Thyroid gland (tissue), 4 donors: ENCODE results near the gene PCDHB1. TPM values are rescaled to one million over a fixed set of nuclear protein-coding genes. Genes with fewer than 3 reads are reported as not detected.
"Not testable (repeated sequence)": the region's sequence is repeated elsewhere in the genome, so short reads cannot be mapped to it uniquely, and the experiment has no call there.

ENCODE experiments used
- DNase-seq, 2 donors: peaks; one replicate each; pipeline ENCODE4 v3.0.0-alpha.2; 2019
- H3K27ac ChIP-seq, 3 donors: fragments of 200-600 bp; sonication (generic); 1 replicate in 2 of 3; 2 replicates in 1 of 3; pipeline ENCODE4 v1.5.1; 2016 to 2019; ENCODE audit warnings: mild to moderate bottlenecking in 1 of 3, moderate library complexity in 1 of 3
- H3K27me3 ChIP-seq: fragments of 200-600 bp; sonication (generic); one replicate; pipeline ENCODE4 v1.5.1; 2019
- H3K36me3 ChIP-seq, 2 donors: fragments of 200-600 bp; sonication (generic); one replicate each; pipeline ENCODE4 v1.5.1; 2016 to 2019
- H3K4me1 ChIP-seq, 2 donors: fragments of 200-600 bp; sonication (generic); one replicate each; pipeline ENCODE4 v1.5.1; 2017 to 2019
- H3K4me3 ChIP-seq, 3 donors: fragments of 200-600 bp; sonication (generic); replicated peaks in 1 of 3; 1 replicate in 2 of 3; 2 replicates in 1 of 3; pipeline ENCODE4 v1.5.1; 2016; ENCODE audit warnings: mild to moderate bottlenecking in 1 of 3
- H3K9me3 ChIP-seq: fragments of 200-600 bp; sonication (generic); one replicate; pipeline ENCODE4 v1.5.1; 2017
- POLR2A ChIP-seq, 2 donors: fragments of 450-650 bp; IDR thresholded peaks; one replicate each; pipeline ENCODE4 v1.6.1; 2017; ENCODE audit warnings: antibody characterized with exemption in 2 of 2, mild to moderate bottlenecking in 2 of 2, moderate library complexity in 1 of 2
- WGBS, 2 donors: methylation state at CpG; one replicate each; pipeline ENCODE4 v1.1.5; 2017; 5-methylcytosine and 5-hydroxymethylcytosine counted together
- intact Hi-C: fragments of 100-400 bp; cut with DNase I; formaldehyde crosslinking; loops from one replicate; pipeline ENCODE4 v1.15.1; 2023
- total RNA-seq, 4 donors: library from RNA; depleted of rRNA; stranded (reverse); fragments of >200 nt; gene quantifications; one replicate each; pipeline ENCODE4 v1.2.3, GENCODE V29; 2016
- TF ChIP-seq, protein P1 (sequence below), 6 experiments: fragments of 200-600 bp in 3 of 6; fragments of 450-650 bp in 3 of 6; sonication (generic) in 3 of 6; IDR thresholded peaks; one replicate each; pipeline ENCODE4 v1.5.1; 2016 to 2019; ENCODE audit warnings: antibody characterized with exemption in 6 of 6, mild to moderate bottlenecking in 2 of 6, inconsistent platforms in 1 of 6, moderate library complexity in 1 of 6

PCDHB1 gene
- total RNA-seq, 4 donors from 2014 or later: under 0.01 TPM; not detected in 3

DNA sequence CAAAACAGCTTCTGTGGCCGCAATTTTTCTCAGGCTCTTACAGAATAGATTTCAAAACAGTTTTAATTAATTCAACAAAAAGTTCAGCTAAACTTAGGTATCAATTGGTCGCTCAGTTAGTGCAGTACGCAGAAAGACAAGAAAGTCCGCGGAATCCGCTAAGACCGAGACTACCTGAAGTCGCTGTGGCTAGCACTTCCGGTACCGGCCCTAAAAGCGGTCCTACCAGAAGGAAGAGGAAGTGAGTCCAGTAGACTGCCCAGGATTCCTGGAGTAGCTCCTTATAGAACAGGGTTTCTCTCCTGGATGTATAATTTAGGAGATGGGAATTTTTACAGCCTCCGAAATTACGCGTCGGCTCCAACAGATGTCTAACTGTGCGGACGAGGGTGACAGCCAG is 26.7 kb downstream of the PCDHB1 start:
- H3K4me3 ChIP-seq: no peak overlapping the region
- 36 to 41% methylated on average over 17 of the region's 17 CpGs for WGBS, 2 donors
- no peaks in the 10 kb centered on the region for H3K36me3 ChIP-seq
- intact Hi-C loops: no loop called here
- peak in 1 of 2 donors; percentile 7 for DNase-seq
- H3K27ac ChIP-seq: no peak overlapping the region
- H3K4me1 ChIP-seq: no peaks in the 10 kb centered on the region
- no peaks in the 10 kb centered on the region for H3K27me3 ChIP-seq
- no peaks in the 10 kb centered on the region for H3K9me3 ChIP-seq
- TF ChIP-seq, protein P1, sequence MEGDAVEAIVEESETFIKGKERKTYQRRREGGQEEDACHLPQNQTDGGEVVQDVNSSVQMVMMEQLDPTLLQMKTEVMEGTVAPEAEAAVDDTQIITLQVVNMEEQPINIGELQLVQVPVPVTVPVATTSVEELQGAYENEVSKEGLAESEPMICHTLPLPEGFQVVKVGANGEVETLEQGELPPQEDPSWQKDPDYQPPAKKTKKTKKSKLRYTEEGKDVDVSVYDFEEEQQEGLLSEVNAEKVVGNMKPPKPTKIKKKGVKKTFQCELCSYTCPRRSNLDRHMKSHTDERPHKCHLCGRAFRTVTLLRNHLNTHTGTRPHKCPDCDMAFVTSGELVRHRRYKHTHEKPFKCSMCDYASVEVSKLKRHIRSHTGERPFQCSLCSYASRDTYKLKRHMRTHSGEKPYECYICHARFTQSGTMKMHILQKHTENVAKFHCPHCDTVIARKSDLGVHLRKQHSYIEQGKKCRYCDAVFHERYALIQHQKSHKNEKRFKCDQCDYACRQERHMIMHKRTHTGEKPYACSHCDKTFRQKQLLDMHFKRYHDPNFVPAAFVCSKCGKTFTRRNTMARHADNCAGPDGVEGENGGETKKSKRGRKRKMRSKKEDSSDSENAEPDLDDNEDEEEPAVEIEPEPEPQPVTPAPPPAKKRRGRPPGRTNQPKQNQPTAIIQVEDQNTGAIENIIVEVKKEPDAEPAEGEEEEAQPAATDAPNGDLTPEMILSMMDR (IDR thresholded peaks at IDR 0.05): no peak
- TF ChIP-seq POLR2A (IDR thresholded peaks at IDR 0.05): no peak

DNA sequence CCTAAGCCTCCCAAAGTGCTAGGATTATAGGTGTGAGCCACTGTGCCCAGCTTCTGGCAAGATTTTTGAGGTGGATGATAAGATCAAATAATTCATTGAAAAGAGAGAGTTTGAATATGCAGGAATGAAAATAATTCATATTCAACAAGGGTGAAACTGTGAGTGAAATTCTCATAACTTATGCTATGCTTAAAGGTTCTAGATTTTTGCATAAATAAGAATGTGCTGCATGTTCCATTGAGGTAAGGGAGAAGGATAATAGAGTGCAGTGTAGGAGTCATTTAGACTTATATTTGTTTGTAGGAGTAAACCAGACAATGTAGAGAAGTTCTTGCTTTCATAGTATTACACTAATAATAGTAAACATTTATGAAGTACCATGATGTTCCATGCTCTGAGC is 31.1 kb downstream of the PCDHB1 start:
- H3K4me1 ChIP-seq: no peaks in the 10 kb centered on the region
- TF ChIP-seq POLR2A (IDR thresholded peaks at IDR 0.05): no peak
- TF ChIP-seq, protein P1 (IDR thresholded peaks at IDR 0.05): no peak
- no peaks in the 10 kb centered on the region for H3K36me3 ChIP-seq
- intact Hi-C loops: no loop called here
- no peak for DNase-seq
- no peak overlapping the region for H3K27ac ChIP-seq
- H3K27me3 ChIP-seq: no peaks in the 10 kb centered on the region
- H3K4me3 ChIP-seq: no peak overlapping the region
- H3K9me3 ChIP-seq: no peaks in the 10 kb centered on the region

DNA sequence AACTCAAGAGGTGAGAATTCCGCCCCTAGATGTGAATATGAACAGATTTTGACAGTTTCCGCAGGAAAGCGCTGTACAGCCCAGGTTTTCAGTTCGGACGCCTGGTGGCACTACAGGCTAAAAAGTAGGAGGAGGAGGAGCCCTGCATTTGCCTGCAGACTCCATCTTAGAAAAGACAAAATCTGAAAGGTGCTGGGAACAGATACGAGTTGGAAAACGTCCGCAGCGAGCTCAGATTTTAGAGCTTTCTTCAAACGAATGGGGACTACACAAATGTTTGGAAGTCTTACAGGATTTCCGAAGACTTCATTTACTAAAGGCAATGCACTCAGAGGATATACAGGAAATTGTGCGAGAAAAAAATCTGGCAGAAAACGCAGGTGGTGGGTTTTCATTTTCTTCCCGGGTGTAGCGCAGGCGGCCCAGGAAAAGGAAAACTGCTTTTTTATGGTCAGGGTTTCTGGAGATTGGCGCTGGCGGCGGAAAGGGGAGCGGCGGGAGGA is 33.4 kb downstream of the PCDHB1 start:
- DNase-seq: peak; percentile 44 to 63
- TF ChIP-seq, protein P1 (IDR thresholded peaks at IDR 0.05): peak in 4 of 6 experiments; percentile 46 to 73 (median 58)
- peak in 1 of 2 donors; percentile 22 for TF ChIP-seq POLR2A (IDR thresholded peaks at IDR 0.05)
- H3K27ac ChIP-seq: peak overlapping the region; percentile 18 to 61 (median 48)
- no peaks in the 10 kb centered on the region for H3K27me3 ChIP-seq
- WGBS, 2 donors: 12% methylated on average over 21 of the region's 21 CpGs
- peak overlapping the region in 1 of 3 donors; percentile 15 for H3K4me3 ChIP-seq
- no peaks in the 10 kb centered on the region for H3K4me1 ChIP-seq
- no peaks in the 10 kb centered on the region for H3K36me3 ChIP-seq
- no peaks in the 10 kb centered on the region for H3K9me3 ChIP-seq
- intact Hi-C loops: no loop called here

DNA sequence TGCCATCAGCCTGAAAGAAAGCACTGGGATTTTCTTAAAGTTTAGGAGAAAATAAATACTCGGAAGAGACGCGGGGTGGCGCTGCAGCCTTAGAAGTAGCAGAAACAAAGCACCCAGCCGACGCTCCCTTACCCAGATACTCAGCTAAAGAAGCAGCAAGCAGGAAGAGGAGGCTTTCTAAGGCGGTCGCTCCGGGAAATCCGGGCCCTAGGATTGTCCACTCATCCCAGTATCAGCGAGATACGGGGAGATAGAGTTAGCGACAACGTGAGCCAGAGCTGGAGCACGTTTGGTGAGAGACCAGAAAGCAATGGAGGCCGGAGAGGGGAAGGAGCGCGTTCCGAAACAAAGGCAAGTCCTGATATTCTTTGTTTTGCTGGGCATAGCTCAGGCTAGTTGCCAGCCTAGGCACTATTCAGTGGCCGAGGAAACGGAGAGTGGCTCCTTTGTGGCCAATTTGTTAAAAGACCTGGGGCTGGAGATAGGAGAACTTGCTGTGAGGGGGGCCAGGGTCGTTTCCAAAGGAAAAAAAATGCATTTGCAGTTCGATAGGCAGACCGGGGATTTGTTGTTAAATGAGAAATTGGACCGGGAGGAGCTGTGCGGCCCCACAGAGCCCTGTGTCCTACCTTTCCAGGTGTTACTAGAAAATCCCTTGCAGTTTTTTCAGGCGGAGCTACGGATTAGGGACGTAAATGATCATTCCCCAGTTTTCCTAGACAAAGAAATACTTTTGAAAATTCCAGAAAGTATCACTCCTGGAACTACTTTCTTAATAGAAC is 43.5 kb downstream of the PCDHB1 start, which contains the start of gene PCDHB2:
PCDHB2 (plus strand) TSS at position 135 of the 782 bp plus-strand sequence; CDS start at position 311, 176 bp downstream.
- no peaks in the 10 kb centered on the region for H3K9me3 ChIP-seq
- H3K27ac ChIP-seq: no peak within 1 kb of the TSS
- intact Hi-C loops: no loop called here
- H3K4me1 ChIP-seq: no peaks in the 10 kb centered on the region
- WGBS, 2 donors: 14 to 17% methylated on average over 29 of the region's 29 CpGs
- TF ChIP-seq, protein P1 (IDR thresholded peaks at IDR 0.05): peak in 3 of 6 experiments; percentile 10 to 39 (median 26)
- no peak for TF ChIP-seq POLR2A (IDR thresholded peaks at IDR 0.05)
- peak within 1 kb of the TSS in 1 of 3 donors; percentile 22 for H3K4me3 ChIP-seq
- no peaks in the 10 kb centered on the region for H3K36me3 ChIP-seq
- DNase-seq: peak; percentile 3 to 19
- no peaks in the 10 kb centered on the region for H3K27me3 ChIP-seq

DNA sequence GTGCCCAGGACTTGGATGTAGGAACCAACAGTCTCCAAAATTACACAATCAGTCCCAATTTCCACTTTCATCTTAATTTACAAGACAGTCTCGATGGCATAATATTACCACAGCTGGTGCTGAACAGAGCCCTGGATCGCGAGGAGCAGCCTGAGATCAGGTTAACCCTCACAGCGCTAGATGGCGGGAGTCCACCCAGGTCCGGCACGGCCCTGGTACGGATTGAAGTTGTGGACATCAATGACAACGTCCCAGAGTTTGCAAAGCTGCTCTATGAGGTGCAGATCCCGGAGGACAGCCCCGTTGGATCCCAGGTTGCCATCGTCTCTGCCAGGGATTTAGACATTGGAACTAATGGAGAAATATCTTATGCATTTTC is 44.1 kb downstream of the PCDHB1 start:
- DNase-seq: no peak
- Histone ChIP-seq H3K9me3 (no peaks in the 10 kb centered on the region), H3K4me3 (peak overlapping the region in 1 of 3 donors; percentile 22), H3K27ac (no peak overlapping the region), H3K4me1 (no peaks in the 10 kb centered on the region), H3K36me3 (no peaks in the 10 kb centered on the region), H3K27me3 (no peaks in the 10 kb centered on the region)
- WGBS, 2 donors: 33 to 60% methylated on average over 12 of the region's 12 CpGs
- intact Hi-C loops: no loop called here
- TF ChIP-seq, protein P1 (IDR thresholded peaks at IDR 0.05): no peak
- no peak for TF ChIP-seq POLR2A (IDR thresholded peaks at IDR 0.05)

DNA sequence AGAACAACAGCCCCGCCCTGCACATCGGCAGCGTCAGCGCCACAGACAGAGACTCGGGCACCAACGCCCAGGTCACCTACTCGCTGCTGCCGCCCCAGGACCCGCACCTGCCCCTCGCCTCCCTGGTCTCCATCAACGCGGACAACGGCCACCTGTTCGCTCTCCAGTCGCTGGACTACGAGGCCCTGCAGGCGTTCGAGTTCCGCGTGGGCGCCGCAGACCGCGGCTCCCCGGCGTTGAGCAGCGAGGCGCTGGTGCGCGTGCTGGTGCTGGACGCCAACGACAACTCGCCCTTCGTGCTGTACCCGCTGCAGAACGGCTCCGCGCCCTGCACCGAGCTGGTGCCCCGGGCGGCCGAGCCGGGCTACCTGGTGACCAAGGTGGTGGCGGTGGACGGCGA is 45.0 kb downstream of the PCDHB1 start:
- whole genome bisulfite sequencing, 2 donors: 34% methylated on average over 16 of the region's 46 CpGs; no CpG with 5 or more reads in 1 of the 2 donors
- intact Hi-C loops, H3K9me3 ChIP-seq: not testable (repeated sequence)

DNA sequence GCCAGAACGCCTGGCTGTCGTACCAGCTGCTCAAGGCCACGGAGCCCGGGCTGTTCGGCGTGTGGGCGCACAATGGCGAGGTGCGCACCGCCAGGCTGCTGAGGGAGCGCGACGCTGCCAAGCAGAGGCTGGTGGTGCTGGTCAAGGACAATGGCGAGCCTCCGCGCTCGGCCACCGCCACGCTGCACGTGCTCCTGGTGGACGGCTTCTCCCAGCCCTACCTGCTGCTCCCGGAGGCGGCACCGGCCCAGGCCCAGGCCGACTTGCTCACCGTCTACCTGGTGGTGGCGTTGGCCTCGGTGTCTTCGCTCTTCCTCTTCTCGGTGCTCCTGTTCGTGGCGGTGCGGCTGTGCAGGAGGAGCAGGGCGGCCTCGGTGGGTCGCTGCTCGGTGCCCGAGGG is 45.4 kb downstream of the PCDHB1 start:
- H3K27ac ChIP-seq, H3K4me1 ChIP-seq, H3K36me3 ChIP-seq, intact Hi-C loops, H3K4me3 ChIP-seq, H3K9me3 ChIP-seq, DNase-seq, H3K27me3 ChIP-seq: not testable (repeated sequence)
- 24% methylated on average over 17 of the region's 38 CpGs; no CpG with 5 or more reads in 1 of the 2 donors for WGBS, 2 donors

More for the DNA sequence above, 45.0 kb downstream of the PCDHB1 start:
- not testable (repeated sequence) for H3K4me3 ChIP-seq, H3K36me3 ChIP-seq, H3K27me3 ChIP-seq, H3K27ac ChIP-seq, H3K4me1 ChIP-seq, DNase-seq
